ENCODE measurements around the gene SIRT2.
A peak's percentile ranks its signal among the peaks of the same experiment; 100 is the strongest.
"Not testable (repeated sequence)": the region's sequence is repeated elsewhere in the genome, so short reads cannot be mapped to it uniquely, and the experiment has no call there.

SIRT2 gene

GRCh38 chr19:38899447-38900201 lies at the start of gene SIRT2, which contains the start of gene NFKBIB:
Gene SIRT2, minus strand, starts transcription at chr19:38899618. Its CDS starts 97 bp downstream, at chr19:38899521.
Gene NFKBIB, plus strand, starts transcription at chr19:38899969. Its CDS starts 64 bp downstream, at chr19:38900033.
- H3K27me3 ChIP-seq (ENCODE audit: control insufficient read depth in 2 of 2, insufficient read depth in 2 of 2, low read length in 2 of 2) = no peaks in the 10 kb centered on the region
- H3K27ac ChIP-seq (ENCODE audit: low read depth in 2 of 2, low read length in 2 of 2) = peak within 1 kb of the TSS; percentile 79 to 87
- peaks cover 0 to 5% of the 10 kb centered on the region in 2 donors for H3K36me3 ChIP-seq (ENCODE audit: control insufficient read depth in 2 of 2, insufficient read depth in 2 of 2, low read length in 2 of 2)
- peak within 1 kb of the TSS; percentile 93 to 95 for H3K9ac ChIP-seq (ENCODE audit: low read depth in 1 of 2, low read length in 2 of 2)
- H3K9me3 ChIP-seq (ENCODE audit: control insufficient read depth in 2 of 2, low read length in 2 of 2) = no peaks in the 10 kb centered on the region
- H3K4me3 ChIP-seq (ENCODE audit: low read length in 2 of 2) = peak within 1 kb of the TSS; percentile 98
- H3K4me1 ChIP-seq (ENCODE audit: control insufficient read depth in 2 of 2, insufficient read depth in 2 of 2, low read length in 2 of 2) = peaks cover 11 to 16% of the 10 kb centered on the region in 2 donors

DNA sequence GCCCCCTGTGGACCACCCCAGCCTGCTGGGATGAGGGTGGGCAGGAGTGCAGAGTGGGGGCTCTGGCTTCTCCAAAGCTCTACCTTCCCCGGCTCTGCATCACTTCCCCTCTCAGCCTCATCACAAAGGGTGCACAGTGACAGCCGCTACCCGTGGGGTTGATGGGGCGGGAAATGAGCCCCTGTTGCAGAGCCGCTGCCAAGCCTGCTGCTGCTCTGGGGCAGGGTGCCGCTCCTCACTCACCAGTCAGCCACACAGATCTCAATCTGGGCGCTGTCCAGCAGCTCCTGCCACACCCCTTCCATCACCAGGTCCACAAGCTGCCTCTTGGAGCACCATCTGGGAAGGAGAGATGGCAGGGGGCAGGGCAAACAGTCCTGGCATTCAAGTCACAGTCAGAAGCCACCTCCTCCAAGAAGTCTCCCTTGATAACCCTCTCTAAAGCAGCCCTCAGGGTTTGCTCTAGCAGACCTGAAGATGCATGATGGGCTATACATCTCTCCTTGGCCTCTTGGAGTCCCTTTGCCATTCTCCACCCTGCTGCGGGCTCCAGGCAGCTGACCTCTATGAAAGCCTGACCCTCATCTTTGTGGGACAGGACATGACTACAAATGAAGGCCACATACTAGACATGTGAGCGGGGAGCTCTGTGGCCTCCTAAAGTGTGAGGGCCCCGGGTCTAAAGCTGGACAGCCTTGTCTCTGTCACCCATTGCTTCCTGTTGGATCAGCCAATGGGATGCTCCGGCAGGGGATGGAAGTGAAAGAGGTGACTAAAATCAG lies 47.0 kb upstream of the SIRT2 start:
- no peaks in the 10 kb centered on the region for H3K27me3 ChIP-seq (ENCODE audit: control insufficient read depth in 2 of 2, insufficient read depth in 2 of 2, low read length in 2 of 2)
- H3K36me3 ChIP-seq (ENCODE audit: control insufficient read depth in 2 of 2, insufficient read depth in 2 of 2, low read length in 2 of 2) = no peaks in the 10 kb centered on the region
- no peak overlapping the region for H3K9ac ChIP-seq (ENCODE audit: low read depth in 1 of 2, low read length in 2 of 2)
- H3K4me1 ChIP-seq (ENCODE audit: control insufficient read depth in 2 of 2, insufficient read depth in 2 of 2, low read length in 2 of 2) = peaks cover 0 to 4% of the 10 kb centered on the region in 2 donors
- H3K4me3 ChIP-seq (ENCODE audit: low read length in 2 of 2) = no peak overlapping the region
- H3K27ac ChIP-seq (ENCODE audit: low read depth in 2 of 2, low read length in 2 of 2) = no peak overlapping the region
- H3K9me3 ChIP-seq (ENCODE audit: control insufficient read depth in 2 of 2, low read length in 2 of 2) = no peaks in the 10 kb centered on the region

DNA sequence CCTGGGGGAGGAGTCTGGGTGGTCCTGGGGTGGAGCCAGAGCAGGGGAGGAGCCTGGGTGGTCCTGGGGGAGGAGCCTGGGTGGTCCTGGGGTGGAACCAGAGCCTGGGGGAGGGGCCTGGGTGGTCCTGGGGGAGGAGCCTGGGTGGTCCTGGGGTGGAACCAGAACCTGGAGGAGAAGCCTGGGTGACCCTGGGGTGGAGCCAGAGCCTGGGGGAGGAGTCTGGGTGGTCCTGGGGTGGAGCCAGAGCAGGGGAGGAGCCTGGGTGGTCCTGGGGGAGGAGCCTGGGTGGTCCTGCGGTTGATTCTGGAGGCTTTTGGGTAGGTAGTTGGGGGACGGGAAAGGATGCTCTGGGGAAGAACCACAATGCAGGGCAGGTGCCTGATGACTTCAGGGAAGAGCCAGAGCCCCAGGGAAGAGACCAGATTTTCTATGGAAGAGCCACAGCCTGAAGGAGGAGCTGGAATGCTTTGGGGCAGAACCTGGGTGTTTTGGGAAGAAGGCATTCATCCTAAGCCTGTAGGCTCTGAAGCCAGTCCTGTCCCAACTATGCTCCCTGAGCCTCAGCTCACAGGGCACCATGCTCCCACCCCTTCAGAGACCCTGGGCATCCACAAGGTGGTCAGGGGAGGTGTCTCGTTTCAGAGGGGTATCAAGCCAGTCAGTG lies 46.3 kb upstream of the SIRT2 start:
- Histone ChIP-seq H3K9ac (ENCODE audit: low read depth in 1 of 2, low read length in 2 of 2) (no peak overlapping the region), H3K36me3 (ENCODE audit: control insufficient read depth in 2 of 2, insufficient read depth in 2 of 2, low read length in 2 of 2) (no peaks in the 10 kb centered on the region)

DNA sequence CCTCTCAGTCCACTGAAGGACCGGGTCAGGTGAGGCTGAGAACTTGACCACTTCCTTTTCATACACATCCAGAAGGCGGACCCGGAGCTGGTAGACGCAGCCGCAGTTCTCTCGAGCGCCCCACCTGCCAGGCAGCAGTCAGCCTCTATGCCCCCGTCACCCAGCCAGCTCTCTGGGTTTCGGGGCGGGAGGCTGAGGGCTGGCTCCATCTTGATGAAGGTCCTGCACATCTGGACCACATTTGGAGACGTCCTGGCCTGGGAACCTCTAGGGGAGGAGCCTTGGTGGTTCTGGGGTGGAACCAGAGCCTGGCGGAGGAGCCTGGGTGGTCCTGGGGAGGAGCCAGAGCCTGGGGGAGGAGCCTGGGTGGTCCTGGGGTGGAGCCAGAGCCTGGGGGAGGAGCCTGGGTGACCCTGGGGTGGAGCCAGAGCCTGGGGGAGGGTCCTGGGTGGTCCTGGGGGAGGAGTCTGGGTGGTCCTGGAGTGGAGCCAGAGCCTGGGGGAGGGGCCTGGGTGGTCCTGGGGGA lies 45.6 kb upstream of the SIRT2 start:
- Histone ChIP-seq H3K9me3 (ENCODE audit: control insufficient read depth in 2 of 2, low read length in 2 of 2) (no peaks in the 10 kb centered on the region), H3K27me3 (ENCODE audit: control insufficient read depth in 2 of 2, insufficient read depth in 2 of 2, low read length in 2 of 2) (no peaks in the 10 kb centered on the region), H3K9ac (ENCODE audit: low read depth in 1 of 2, low read length in 2 of 2) (no peak overlapping the region), H3K4me3 (ENCODE audit: low read length in 2 of 2) (no peak overlapping the region), H3K36me3 (ENCODE audit: control insufficient read depth in 2 of 2, insufficient read depth in 2 of 2, low read length in 2 of 2) (no peaks in the 10 kb centered on the region), H3K4me1 (ENCODE audit: control insufficient read depth in 2 of 2, insufficient read depth in 2 of 2, low read length in 2 of 2) (peaks cover 0 to under 1% of the 10 kb centered on the region in 2 donors), H3K27ac (ENCODE audit: low read depth in 2 of 2, low read length in 2 of 2) (no peak overlapping the region)

More for the DNA sequence above, 46.3 kb upstream of the SIRT2 start:
- H3K4me3 ChIP-seq (ENCODE audit: low read length in 2 of 2) = no peak overlapping the region
- no peaks in the 10 kb centered on the region for H3K9me3 ChIP-seq (ENCODE audit: control insufficient read depth in 2 of 2, low read length in 2 of 2)
- H3K27me3 ChIP-seq (ENCODE audit: control insufficient read depth in 2 of 2, insufficient read depth in 2 of 2, low read length in 2 of 2) = no peaks in the 10 kb centered on the region
- peaks cover 0 to 4% of the 10 kb centered on the region in 2 donors for H3K4me1 ChIP-seq (ENCODE audit: control insufficient read depth in 2 of 2, insufficient read depth in 2 of 2, low read length in 2 of 2)
- H3K27ac ChIP-seq (ENCODE audit: low read depth in 2 of 2, low read length in 2 of 2) = no peak overlapping the region

GRCh38 chr19:38942471-38943181 lies 43.2 kb upstream of the SIRT2 start:
- no peaks in the 10 kb centered on the region for H3K36me3 ChIP-seq (ENCODE audit: control insufficient read depth in 2 of 2, insufficient read depth in 2 of 2, low read length in 2 of 2)
- H3K9ac ChIP-seq (ENCODE audit: low read depth in 1 of 2, low read length in 2 of 2) = no peak overlapping the region
- no peaks in the 10 kb centered on the region for H3K9me3 ChIP-seq (ENCODE audit: control insufficient read depth in 2 of 2, low read length in 2 of 2)
- H3K27me3 ChIP-seq (ENCODE audit: control insufficient read depth in 2 of 2, insufficient read depth in 2 of 2, low read length in 2 of 2) = no peaks in the 10 kb centered on the region
- no peak overlapping the region for H3K4me3 ChIP-seq (ENCODE audit: low read length in 2 of 2)
- H3K4me1 ChIP-seq (ENCODE audit: control insufficient read depth in 2 of 2, insufficient read depth in 2 of 2, low read length in 2 of 2) = no peaks in the 10 kb centered on the region
- H3K27ac ChIP-seq (ENCODE audit: low read depth in 2 of 2, low read length in 2 of 2) = no peak overlapping the region

- H3K27me3 ChIP-seq (ENCODE audit: control insufficient read depth in 2 of 2, insufficient read depth in 2 of 2, low read length in 2 of 2) = no peaks in the 10 kb centered on the region
- no peaks in the 10 kb centered on the region for H3K4me1 ChIP-seq (ENCODE audit: control insufficient read depth in 2 of 2, insufficient read depth in 2 of 2, low read length in 2 of 2)
- no peak overlapping the region for H3K27ac ChIP-seq (ENCODE audit: low read depth in 2 of 2, low read length in 2 of 2)
- no peaks in the 10 kb centered on the region for H3K36me3 ChIP-seq (ENCODE audit: control insufficient read depth in 2 of 2, insufficient read depth in 2 of 2, low read length in 2 of 2)
- no peaks in the 10 kb centered on the region for H3K9me3 ChIP-seq (ENCODE audit: control insufficient read depth in 2 of 2, low read length in 2 of 2)
- H3K4me3 ChIP-seq (ENCODE audit: low read length in 2 of 2) = no peak overlapping the region
- H3K9ac ChIP-seq (ENCODE audit: low read depth in 1 of 2, low read length in 2 of 2) = no peak overlapping the region
Observed at GRCh38 chr19:38941979-38942378, 42.6 kb upstream of the SIRT2 start.

- H3K9ac ChIP-seq (ENCODE audit: low read depth in 1 of 2, low read length in 2 of 2); H3K27ac ChIP-seq (ENCODE audit: low read depth in 2 of 2, low read length in 2 of 2); H3K36me3 ChIP-seq (ENCODE audit: control insufficient read depth in 2 of 2, insufficient read depth in 2 of 2, low read length in 2 of 2); H3K27me3 ChIP-seq (ENCODE audit: control insufficient read depth in 2 of 2, insufficient read depth in 2 of 2, low read length in 2 of 2); H3K4me3 ChIP-seq (ENCODE audit: low read length in 2 of 2); H3K4me1 ChIP-seq (ENCODE audit: control insufficient read depth in 2 of 2, insufficient read depth in 2 of 2, low read length in 2 of 2); H3K9me3 ChIP-seq (ENCODE audit: control insufficient read depth in 2 of 2, low read length in 2 of 2): not testable (repeated sequence)
Observed at GRCh38 chr19:38941466-38941865, 42.0 kb upstream of the SIRT2 start.

- H3K9ac ChIP-seq (ENCODE audit: low read depth in 1 of 2, low read length in 2 of 2) = no peak overlapping the region
- H3K36me3 ChIP-seq (ENCODE audit: control insufficient read depth in 2 of 2, insufficient read depth in 2 of 2, low read length in 2 of 2) = no peaks in the 10 kb centered on the region
- no peak overlapping the region for H3K27ac ChIP-seq (ENCODE audit: low read depth in 2 of 2, low read length in 2 of 2)
- no peaks in the 10 kb centered on the region for H3K9me3 ChIP-seq (ENCODE audit: control insufficient read depth in 2 of 2, low read length in 2 of 2)
- no peaks in the 10 kb centered on the region for H3K27me3 ChIP-seq (ENCODE audit: control insufficient read depth in 2 of 2, insufficient read depth in 2 of 2, low read length in 2 of 2)
- H3K4me1 ChIP-seq (ENCODE audit: control insufficient read depth in 2 of 2, insufficient read depth in 2 of 2, low read length in 2 of 2) = no peaks in the 10 kb centered on the region
- no peak overlapping the region for H3K4me3 ChIP-seq (ENCODE audit: low read length in 2 of 2)
Observed at GRCh38 chr19:38939957-38940356, 40.5 kb upstream of the SIRT2 start.

DNA sequence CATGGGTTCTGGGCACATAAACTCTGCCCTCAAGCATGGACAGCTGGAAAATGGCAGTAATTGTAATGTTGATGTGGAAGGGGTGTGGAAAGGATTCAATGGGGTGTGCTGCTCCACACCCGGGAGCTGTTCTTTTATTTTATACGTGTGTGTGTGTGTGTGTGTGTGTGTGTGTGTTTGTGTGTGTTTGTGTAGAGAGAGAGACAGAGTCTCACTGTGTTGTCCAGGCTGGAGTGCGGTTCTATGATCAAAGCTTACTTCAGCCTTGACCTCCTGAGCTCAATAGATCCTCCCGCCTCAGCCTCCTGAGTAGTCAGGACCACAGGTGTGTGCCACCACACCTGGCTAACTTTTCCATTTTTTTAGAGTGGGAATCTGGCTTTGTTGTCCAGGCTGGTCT lies 34.1 kb upstream of the SIRT2 start:
- Histone ChIP-seq H3K27ac (ENCODE audit: low read depth in 2 of 2, low read length in 2 of 2) (no peak overlapping the region), H3K4me3 (ENCODE audit: low read length in 2 of 2) (no peak overlapping the region), H3K4me1 (ENCODE audit: control insufficient read depth in 2 of 2, insufficient read depth in 2 of 2, low read length in 2 of 2) (peaks cover 8 to 13% of the 10 kb centered on the region in 2 donors), H3K9me3 (ENCODE audit: control insufficient read depth in 2 of 2, low read length in 2 of 2) (no peaks in the 10 kb centered on the region), H3K36me3 (ENCODE audit: control insufficient read depth in 2 of 2, insufficient read depth in 2 of 2, low read length in 2 of 2) (peaks cover 6 to 13% of the 10 kb centered on the region in 2 donors), H3K27me3 (ENCODE audit: control insufficient read depth in 2 of 2, insufficient read depth in 2 of 2, low read length in 2 of 2) (no peaks in the 10 kb centered on the region), H3K9ac (ENCODE audit: low read depth in 1 of 2, low read length in 2 of 2) (no peak overlapping the region)
